Mucosa of descending colon (tissue), 3 donors: ENCODE measurements around the gene NUAK2. TPM values are rescaled to one million over a fixed set of nuclear protein-coding genes. Genes with fewer than 3 reads are reported as not detected.

Source experiments
- ATAC-seq: fragments of 200-7000 bp; cut with Tn5 transposase; one replicate; pipeline ENCODE4 v1.9.1; 2020; ENCODE audit warnings: mild to moderate bottlenecking, moderate library complexity
- DNase-seq, 3 donors: peaks; one replicate each; pipeline ENCODE4 v3.0.0-alpha.2; 2020
- H3K36me3 ChIP-seq: fragments of 200-600 bp; one replicate; pipeline ENCODE4 v1.8.0; 2021; ENCODE audit warnings: low read depth, mild to moderate bottlenecking
- H3K4me1 ChIP-seq: fragments of 200-600 bp; one replicate; pipeline ENCODE4 v1.8.0; 2021; ENCODE audit warnings: low read depth, mild to moderate bottlenecking
- H3K4me3 ChIP-seq: fragments of 200-600 bp; one replicate; pipeline ENCODE4 v1.8.0; 2021; ENCODE audit warnings: mild to moderate bottlenecking
- H3K9me3 ChIP-seq: fragments of 200-600 bp; one replicate; pipeline ENCODE4 v1.8.0; 2021; ENCODE audit warnings: mild to moderate bottlenecking
- intact Hi-C, 2 donors: fragments of 100-400 bp; cut with DNase I in 1 of 2; cut with micrococcal nuclease in 1 of 2; formaldehyde crosslinking; loops; one replicate each; pipeline versions ENCODE4 v1.11.0 to v1.11.1; 2022; cut with DNase I, micrococcal nuclease
- total RNA-seq, 3 donors: library from RNA; stranded (reverse); fragmentation: NEBNext Ultra II Directional in 2 of 3; extraction: Animal tissue kit (Norgen Biotek cat#: 25700) in 2 of 3; gene quantifications; one replicate each; pipeline versions ENCODE4 v1.2.1 to v1.2.4, GENCODE V29; 2021 to 2023
- TF ChIP-seq, protein P1 (sequence below): fragments of 200-600 bp; IDR thresholded peaks from one replicate; pipeline ENCODE4 v1.8.0; 2022; ENCODE audit warnings: antibody characterized with exemption, mild to moderate bottlenecking
- donor health status: DM: no; HTN: no; CAD: no; lungs with moderate emphysema.
- donor health status: DM: no; HTN: no; CAD: no.
- donor health status: DM: no; HTN: yes; CAD: no.

The NUAK2 gene
- total RNA-seq, 3 donors from 2014 or later, result 16.5 to 50.8 (median 29.5) TPM

DNA sequence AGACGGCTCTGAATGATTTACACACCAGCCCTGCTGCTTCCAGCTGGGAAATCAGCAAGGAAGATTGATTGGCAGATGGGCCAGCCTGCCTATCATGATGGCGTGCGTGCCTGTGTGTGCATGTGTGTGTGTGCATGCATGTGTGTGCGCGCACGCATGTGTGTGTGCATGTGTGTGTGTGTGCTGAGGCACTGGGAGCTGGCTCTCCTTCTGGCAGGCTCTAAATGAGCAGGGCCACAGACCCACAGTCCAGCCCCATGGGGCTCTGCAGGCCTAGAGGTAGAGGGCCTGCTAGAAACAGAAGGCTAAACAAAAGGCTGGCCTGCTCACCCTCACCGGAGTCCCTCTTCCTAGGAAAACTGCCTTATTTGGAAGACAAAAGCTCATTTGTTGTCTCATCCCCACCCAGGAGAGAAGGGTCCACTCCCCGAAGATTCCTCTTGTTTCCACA, 29.2 kb upstream of the NUAK2 start:
- H3K36me3 ChIP-seq, result no peaks in the 10 kb centered on the region
- intact Hi-C loops, result loop anchor here in 1 of 2 donors (5.0 kb wide), 1 partner anchor 137 kb away; no protein-coding TSS in a partner anchor
- no peak for ATAC-seq
- peaks cover 13% of the 10 kb centered on the region for H3K4me1 ChIP-seq
- TF ChIP-seq, protein P1, sequence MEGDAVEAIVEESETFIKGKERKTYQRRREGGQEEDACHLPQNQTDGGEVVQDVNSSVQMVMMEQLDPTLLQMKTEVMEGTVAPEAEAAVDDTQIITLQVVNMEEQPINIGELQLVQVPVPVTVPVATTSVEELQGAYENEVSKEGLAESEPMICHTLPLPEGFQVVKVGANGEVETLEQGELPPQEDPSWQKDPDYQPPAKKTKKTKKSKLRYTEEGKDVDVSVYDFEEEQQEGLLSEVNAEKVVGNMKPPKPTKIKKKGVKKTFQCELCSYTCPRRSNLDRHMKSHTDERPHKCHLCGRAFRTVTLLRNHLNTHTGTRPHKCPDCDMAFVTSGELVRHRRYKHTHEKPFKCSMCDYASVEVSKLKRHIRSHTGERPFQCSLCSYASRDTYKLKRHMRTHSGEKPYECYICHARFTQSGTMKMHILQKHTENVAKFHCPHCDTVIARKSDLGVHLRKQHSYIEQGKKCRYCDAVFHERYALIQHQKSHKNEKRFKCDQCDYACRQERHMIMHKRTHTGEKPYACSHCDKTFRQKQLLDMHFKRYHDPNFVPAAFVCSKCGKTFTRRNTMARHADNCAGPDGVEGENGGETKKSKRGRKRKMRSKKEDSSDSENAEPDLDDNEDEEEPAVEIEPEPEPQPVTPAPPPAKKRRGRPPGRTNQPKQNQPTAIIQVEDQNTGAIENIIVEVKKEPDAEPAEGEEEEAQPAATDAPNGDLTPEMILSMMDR, result no peak
- DNase-seq, result no peak
- no peaks in the 10 kb centered on the region for H3K9me3 ChIP-seq
- H3K4me3 ChIP-seq, result no peak overlapping the region

DNA sequence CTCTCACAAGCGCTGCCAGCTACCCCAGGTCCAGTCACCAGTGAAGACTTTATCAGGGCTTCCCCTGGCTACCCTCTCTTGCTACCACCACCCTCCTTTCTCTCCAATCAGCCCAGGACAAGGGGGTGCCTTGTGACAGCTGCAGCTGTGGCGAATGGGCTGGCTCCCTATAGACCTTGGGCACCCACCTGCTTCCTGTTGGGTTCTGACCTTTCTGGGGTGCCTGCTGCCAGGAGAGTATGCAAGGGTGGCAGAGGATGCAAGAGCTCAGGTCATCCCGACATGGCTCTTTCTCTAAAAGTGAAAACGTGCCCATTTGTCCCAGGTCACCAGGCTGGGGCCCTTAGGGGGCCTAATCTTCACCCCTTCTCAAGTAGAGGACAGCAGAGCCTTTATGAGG, 28.6 kb upstream of the NUAK2 start:
- intact Hi-C loops, result loop anchor here in 1 of 2 donors (5.0 kb wide), 1 partner anchor 137 kb away; no protein-coding TSS in a partner anchor
- Histone ChIP-seq H3K4me3 (no peak overlapping the region), H3K36me3 (no peaks in the 10 kb centered on the region), H3K9me3 (no peaks in the 10 kb centered on the region), H3K4me1 (peaks cover 9% of the 10 kb centered on the region)
- DNase-seq (no peak), ATAC-seq (no peak)
- TF ChIP-seq, protein P1, result no peak

DNA sequence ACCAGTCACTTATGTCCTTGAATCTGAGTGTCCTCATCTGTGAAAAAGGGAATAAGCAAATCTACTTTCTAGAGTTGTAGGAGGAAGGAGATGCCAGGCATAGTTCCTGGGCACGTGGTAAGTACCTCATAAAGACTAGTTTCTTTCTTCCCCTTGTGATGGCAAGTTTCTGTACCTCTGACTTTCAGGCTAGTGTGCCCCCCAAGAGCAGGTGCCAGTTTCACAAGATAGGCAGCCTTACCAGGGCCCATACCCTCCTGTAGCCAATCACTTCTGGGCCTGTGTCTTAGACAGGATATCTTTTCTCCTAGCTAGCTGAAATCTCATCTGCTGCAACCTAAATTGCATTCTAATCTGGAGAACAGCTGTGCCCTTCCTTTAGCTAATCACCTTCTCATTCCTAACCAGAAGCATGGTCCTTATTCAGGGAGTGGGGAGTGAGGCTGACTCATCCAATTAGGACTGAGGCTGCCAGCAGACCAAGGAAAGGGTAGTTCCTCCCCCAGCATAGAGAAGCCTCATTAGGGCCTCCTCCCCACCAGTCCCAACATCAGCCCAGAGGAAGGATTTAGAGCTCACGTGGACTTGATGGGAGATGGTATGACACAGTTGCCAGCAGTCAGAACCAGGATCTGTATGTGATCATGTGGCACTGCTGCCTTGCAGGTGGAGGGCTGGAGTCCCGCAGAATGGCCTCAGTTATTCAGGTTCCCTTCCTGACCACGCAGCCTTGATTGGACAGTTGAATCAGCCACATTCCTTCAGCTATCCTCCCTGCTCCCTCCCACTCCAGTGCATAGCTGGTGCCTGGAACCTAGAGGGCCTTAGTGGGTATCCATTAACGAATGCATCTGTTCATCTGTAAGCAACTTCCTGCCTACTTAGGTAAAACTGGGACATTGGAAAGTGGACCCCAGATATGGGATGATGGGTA, 27.3 kb upstream of the NUAK2 start:
- Histone ChIP-seq H3K36me3 (no peaks in the 10 kb centered on the region), H3K4me3 (no peak overlapping the region), H3K4me1 (peaks cover 8% of the 10 kb centered on the region), H3K9me3 (no peaks in the 10 kb centered on the region)
- intact Hi-C loops, result no loop called here
- DNase-seq (no peak), ATAC-seq (no peak)
- TF ChIP-seq, protein P1, result no peak

DNA sequence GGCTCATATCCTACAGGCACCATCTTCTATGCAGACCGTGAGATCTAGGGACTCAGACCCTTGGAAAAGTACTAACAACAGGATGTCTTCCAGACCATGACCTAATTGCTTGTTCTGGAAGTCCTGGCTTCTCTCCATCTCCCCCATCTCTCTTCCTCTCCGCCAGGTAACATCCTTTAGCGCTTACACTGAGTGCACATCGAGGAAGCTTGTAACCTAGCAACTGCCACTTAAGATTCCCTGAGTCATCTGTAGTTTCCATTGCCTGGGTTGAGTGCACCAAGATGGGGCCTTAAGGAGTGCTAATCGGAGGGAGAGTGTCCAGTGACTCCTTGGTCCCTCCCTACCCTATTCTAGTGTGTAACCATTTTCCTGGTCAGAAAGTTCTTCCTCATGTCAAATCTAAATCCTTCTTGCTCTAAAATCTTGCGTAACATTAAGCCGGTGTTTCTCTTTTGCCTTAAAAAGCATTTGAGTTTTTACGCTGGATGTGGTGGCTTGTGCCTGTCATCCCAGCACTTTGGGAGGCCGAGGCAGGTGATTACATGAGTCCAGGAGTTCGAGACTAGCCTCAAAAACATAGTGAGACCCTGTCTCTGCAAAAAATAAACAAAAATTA, 25.5 kb upstream of the NUAK2 start:
- Histone ChIP-seq H3K36me3 (no peaks in the 10 kb centered on the region), H3K4me3 (no peak overlapping the region), H3K4me1 (peaks cover 12% of the 10 kb centered on the region), H3K9me3 (no peaks in the 10 kb centered on the region)
- intact Hi-C loops, result no loop called here
- ATAC-seq (no peak), DNase-seq (no peak)
- TF ChIP-seq, protein P1, result no peak

DNA sequence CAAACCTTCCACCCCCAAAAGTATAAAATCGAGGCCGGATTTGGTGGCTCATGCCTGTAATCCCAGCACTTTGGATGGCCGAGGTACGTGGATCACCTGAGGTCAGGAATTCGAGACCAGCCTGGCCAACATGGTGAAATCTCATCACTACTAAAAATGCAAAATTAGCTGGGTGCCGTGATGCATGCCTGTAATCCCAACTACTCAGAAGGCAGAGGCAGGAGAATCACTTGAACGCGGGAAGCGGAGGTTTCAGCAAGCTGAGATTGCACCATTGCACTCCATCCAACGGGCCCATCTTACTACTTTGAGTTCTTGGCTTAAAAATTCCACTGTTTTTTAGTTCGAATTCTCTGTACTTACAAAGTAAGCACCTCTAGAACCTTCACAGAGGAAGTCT, 24.2 kb upstream of the NUAK2 start:
- TF ChIP-seq, protein P1, result no peak
- no peaks in the 10 kb centered on the region for H3K9me3 ChIP-seq
- no peak for DNase-seq
- H3K4me3 ChIP-seq, result no peak overlapping the region
- ATAC-seq, result no peak
- H3K4me1 ChIP-seq, result peaks cover 12% of the 10 kb centered on the region
- intact Hi-C loops, result no loop called here
- H3K36me3 ChIP-seq, result no peaks in the 10 kb centered on the region
